Lung (tissue), 12 donors: Measurements from ENCODE around the gene CCDC60. TPM values are rescaled to one million over a fixed set of nuclear protein-coding genes. Genes with fewer than 3 reads are reported as not detected.
A peak's percentile ranks its signal among the peaks of the same experiment; 100 is the strongest.

Experiments used
- ATAC-seq: fragments of 200-7000 bp; cut with Tn5 transposase; one replicate; pipeline ENCODE4 v1.9.1; 2020; ENCODE audit warnings: moderate number of reproducible peaks; ENCODE audit not compliant: insufficient read depth, low FRiP score
- DNase-seq, 3 donors: peaks; one replicate each; pipeline ENCODE4 v3.0.0-alpha.2; 2013 to 2017
- H3K27ac ChIP-seq, 2 donors: one replicate each; pipeline ENCODE4 v1.5.1; 2013; ENCODE audit warnings: mild to moderate bottlenecking in 2 of 2, moderate library complexity in 2 of 2, control low read depth in 1 of 2, inconsistent platforms in 1 of 2, low read depth in 1 of 2, low read length in 1 of 2
- H3K27me3 ChIP-seq, 3 donors: one replicate each; pipeline ENCODE4 v1.5.1; 2013; ENCODE audit warnings: low read length in 2 of 3; ENCODE audit not compliant: control insufficient read depth in 3 of 3, insufficient read depth in 3 of 3
- H3K36me3 ChIP-seq, 4 donors: one replicate each; pipeline ENCODE4 v1.5.1; 2013; ENCODE audit warnings: low read length in 4 of 4, mild to moderate bottlenecking in 1 of 4, moderate library complexity in 1 of 4; ENCODE audit not compliant: control insufficient read depth in 4 of 4, insufficient read depth in 4 of 4
- H3K4me1 ChIP-seq, 5 donors: one replicate each; pipeline ENCODE4 v1.5.1; 2013; ENCODE audit warnings: low read length in 5 of 5, mild to moderate bottlenecking in 2 of 5, moderate library complexity in 1 of 5; ENCODE audit not compliant: control insufficient read depth in 5 of 5, insufficient read depth in 5 of 5
- H3K4me3 ChIP-seq: one replicate; pipeline ENCODE4 v1.5.1; 2013; ENCODE audit warnings: mild to moderate bottlenecking, control low read depth, moderate library complexity
- H3K9ac ChIP-seq, 2 donors: one replicate each; pipeline ENCODE4 v1.5.1; 2013; ENCODE audit warnings: low read length in 2 of 2, control low read depth in 1 of 2; ENCODE audit not compliant: insufficient read depth in 1 of 2
- H3K9me3 ChIP-seq, 4 donors: one replicate each; pipeline ENCODE4 v1.5.1; 2013; ENCODE audit warnings: low read length in 3 of 4, mild to moderate bottlenecking in 1 of 4, moderate library complexity in 1 of 4; ENCODE audit not compliant: control insufficient read depth in 4 of 4, insufficient read depth in 3 of 4
- CTCF ChIP-seq: IDR thresholded peaks from 2 replicates; pipeline ENCODE4 v1.5.1; 2012; ENCODE audit warnings: mild to moderate bottlenecking; ENCODE audit errors: control extremely low read depth, extremely low read depth
- WGBS, 2 donors: extraction: QIAGEN DNeasy Blood & Tissue Kit; methylation state at CpG; one replicate each; pipeline ENCODE4 v1.1.7; 2013; 5-methylcytosine and 5-hydroxymethylcytosine counted together
- polyA plus RNA-seq, 2 donors: library from polyadenylated mRNA; stranded (reverse); fragments of 200-250 nt; gene quantifications; one replicate each; pipeline ENCODE4 v1.2.1, GENCODE V29; 2013
- total RNA-seq, 2 donors: library from RNA; depleted of rRNA in 1 of 2; stranded (reverse); fragments of >200 nt in 1 of 2; gene quantifications; one replicate each; pipeline ENCODE4 v1.2.1, GENCODE V29; 2014 to 2021
- donor health status: control.
- donor health status: control.
- donor health status: Bipolar disorder and iron deficiency.
- donor health status: healthy.
- donor health status: DM: yes; HTN: yes; CAD: no.

Gene CCDC60
- total and polyA plus RNA-seq, 4 donors, result 2.1 to 7.6 (median 3.5) TPM

GRCh38 chr12:119501052-119501451, 166.5 kb downstream of the CCDC60 start:
- ATAC-seq (no peak), DNase-seq (no peak)
- Histone ChIP-seq H3K9ac (no peak overlapping the region), H3K27ac (no peak overlapping the region), H3K36me3 (no peaks in the 10 kb centered on the region), H3K27me3 (peaks cover 0 to 3% (median 1%) of the 10 kb centered on the region in 3 donors), H3K9me3 (no peaks in the 10 kb centered on the region), H3K4me1 (no peaks in the 10 kb centered on the region), H3K4me3 (no peak overlapping the region)
- TF ChIP-seq CTCF, result no peak
- WGBS, 2 donors, result 83 to 92% methylated on average over 2 of the region's 2 CpGs

DNA sequence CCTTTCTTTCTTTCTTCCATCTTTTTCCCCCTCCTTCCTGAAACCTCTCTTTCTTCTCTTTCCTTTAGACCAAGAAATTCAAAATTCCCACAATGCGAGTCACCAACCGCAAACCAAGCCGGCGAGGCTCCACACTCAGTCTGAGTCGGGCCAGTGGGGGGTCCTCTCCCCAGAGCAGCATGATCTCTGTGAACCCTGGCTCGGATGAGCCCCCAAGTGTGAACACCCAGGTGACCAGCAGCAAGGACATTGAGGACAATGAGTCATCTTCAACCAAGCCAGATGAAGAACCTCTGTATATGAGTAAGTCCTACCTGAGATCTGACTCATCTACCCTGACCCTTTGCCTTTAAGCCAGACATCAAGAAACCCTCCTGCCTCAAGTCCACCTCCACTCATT, 170.5 kb downstream of the CCDC60 start:
- no peaks in the 10 kb centered on the region for H3K9me3 ChIP-seq
- no peak overlapping the region for H3K27ac ChIP-seq
- no peaks in the 10 kb centered on the region for H3K36me3 ChIP-seq
- no peaks in the 10 kb centered on the region for H3K4me1 ChIP-seq
- ATAC-seq, result no peak
- H3K27me3 ChIP-seq, result no peaks in the 10 kb centered on the region
- DNase-seq, result no peak
- no peak overlapping the region for H3K9ac ChIP-seq
- no peak for TF ChIP-seq CTCF
- no peak overlapping the region for H3K4me3 ChIP-seq
- 90% methylated on average over 6 of the region's 6 CpGs for WGBS, 2 donors

DNA sequence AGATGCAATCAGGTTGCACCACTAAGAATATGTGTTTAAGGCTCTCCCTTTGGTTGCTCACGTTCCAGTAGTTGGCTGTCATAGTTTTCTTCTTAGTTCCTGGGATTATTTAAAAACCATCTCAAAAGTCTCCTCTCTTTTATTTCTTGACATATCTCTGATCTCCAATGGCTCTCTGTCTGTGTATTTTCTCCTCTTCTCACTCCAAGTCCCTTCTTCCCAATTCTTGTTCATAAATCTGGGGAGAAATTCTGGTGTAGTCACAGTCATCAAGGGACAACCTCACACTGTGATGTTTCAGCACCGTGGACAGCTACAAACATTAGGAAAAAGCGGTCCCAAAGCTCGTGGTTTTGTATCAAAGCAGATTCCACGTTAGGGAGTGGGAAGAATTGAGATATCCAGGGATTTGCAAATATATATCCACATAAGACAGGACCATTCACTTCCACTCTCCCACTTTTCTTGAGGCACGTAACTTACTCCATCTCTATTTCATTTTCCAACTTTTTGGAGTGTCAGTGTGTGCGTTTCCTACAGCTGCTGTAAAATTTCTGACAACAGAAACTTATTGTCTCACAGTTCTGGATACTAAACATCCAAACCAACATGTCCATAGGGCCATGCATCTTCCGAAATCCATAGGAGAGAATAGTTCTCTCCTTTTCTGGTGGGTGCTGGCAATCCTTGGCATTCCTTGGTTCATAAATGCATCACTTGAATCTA, 178.4 kb downstream of the CCDC60 start:
- H3K27ac ChIP-seq, result no peak overlapping the region
- TF ChIP-seq CTCF, result no peak
- DNase-seq (peak; percentile 27 to 63 (median 42)), ATAC-seq (no peak)
- H3K27me3 ChIP-seq, result no peaks in the 10 kb centered on the region
- H3K4me1 ChIP-seq, result no peaks in the 10 kb centered on the region
- H3K9me3 ChIP-seq, result no peaks in the 10 kb centered on the region
- H3K36me3 ChIP-seq, result no peaks in the 10 kb centered on the region
- 44 to 48% methylated on average over 8 of the region's 8 CpGs for WGBS, 2 donors
- H3K4me3 ChIP-seq, result no peak overlapping the region
- no peak overlapping the region for H3K9ac ChIP-seq

GRCh38 chr12:119528241-119528640, 193.7 kb downstream of the CCDC60 start:
- H3K36me3 ChIP-seq, result no peaks in the 10 kb centered on the region
- WGBS, 2 donors, result 25 to 56% methylated on average over 1 of the region's 1 CpG
- H3K9ac ChIP-seq, result no peak overlapping the region
- no peaks in the 10 kb centered on the region for H3K27me3 ChIP-seq
- DNase-seq (peak in 2 of 3 donors; percentile 13 to 72), ATAC-seq (no peak)
- no peak for TF ChIP-seq CTCF
- no peak overlapping the region for H3K4me3 ChIP-seq
- H3K9me3 ChIP-seq, result peaks cover 0 to 2% (median 0%) of the 10 kb centered on the region in 4 donors
- H3K4me1 ChIP-seq, result no peaks in the 10 kb centered on the region
- no peak overlapping the region for H3K27ac ChIP-seq
